HepG2 (cell line): ENCODE results near the gene TEAD3. TPM values are rescaled to one million over a fixed set of nuclear protein-coding genes. Genes with fewer than 3 reads are reported as not detected.

Experiments used
- ATAC-seq: fragments of 200-7000 bp; cut with Tn5 transposase; 3 replicates; pipeline ENCODE4 v1.9.1; 2020; ENCODE audit warnings: mild to moderate bottlenecking, moderate library complexity
- BruUV-seq: library from RNA; stranded (reverse); fragments of 400-500 nt; replicated peaks from 2 replicates; lab custom pipeline; 2021; lab: Mats Ljungman, UMichigan
- CTCF ChIA-PET: fragments of 300-600 bp; formaldehyde crosslinking; extraction: SDS; loops from one replicate; lab custom pipeline; 2021; ENCODE audit warnings: low total read pairs, inconsistent platforms, low intra/inter-chr PET ratio; lab: Yijun Ruan, JAX
- POLR2A ChIA-PET: fragments of 350-600 bp; sonication (Branson Sonifier 250); formaldehyde crosslinking; loops from one replicate; lab custom pipeline; 2020; ENCODE audit warnings: antibody characterized with exemption, inconsistent platforms; lab: Yijun Ruan, JAX
- DNase-seq: peaks from one replicate; pipeline ENCODE4 v3.0.0-alpha.2; 2015; ENCODE audit warnings: low spot score
- FAIRE-seq: peaks from 3 replicates; lab custom pipeline; 2011; peaks lifted over from hg19 to GRCh38; lab: Jason Lieb, UNC
- H2AFZ ChIP-seq: one replicate; pipeline ENCODE4 v1.6.1; 2011; ENCODE audit warnings: low read length, inconsistent platforms
- H3K27ac ChIP-seq: fragments of 300-600 bp; 3 replicates; pipeline ENCODE4 v1.8.0; 2011; ENCODE audit warnings: mixed run types, mild to moderate bottlenecking, mixed read lengths, low read length, inconsistent platforms; ENCODE audit not compliant: insufficient read depth; ENCODE audit errors: extremely low read length
- H3K27me3 ChIP-seq, 2 experiments: fragments of 200-600 bp in 1 of 2; 2 replicates in 1 of 2; 3 replicates in 1 of 2; pipeline versions ENCODE4 v1.6.0 to v1.8.0; 2011; ENCODE audit warnings: low read length in 2 of 2, mild to moderate bottlenecking in 2 of 2, moderate library complexity in 2 of 2, inconsistent platforms in 1 of 2; ENCODE audit not compliant: insufficient read depth in 2 of 2, control insufficient read depth in 1 of 2
- H3K36me3 ChIP-seq, 2 experiments: fragments of 200-600 bp in 1 of 2; replicated peaks in 1 of 2; 2 replicates in 1 of 2; 3 replicates in 1 of 2; pipeline versions ENCODE4 v1.5.1 to v1.8.0; 2011; ENCODE audit warnings: low read length in 2 of 2, inconsistent platforms in 1 of 2; ENCODE audit not compliant: insufficient read depth in 2 of 2, control insufficient read depth in 1 of 2
- H3K4me1 ChIP-seq: 2 replicates; pipeline ENCODE4 v1.5.1; 2012; ENCODE audit warnings: low read length, inconsistent platforms; ENCODE audit not compliant: insufficient read depth
- H3K4me2 ChIP-seq: 2 replicates; pipeline ENCODE4 v1.6.0; 2011; ENCODE audit warnings: low read depth, low read length, inconsistent platforms
- H3K4me3 ChIP-seq, 3 experiments: fragments of 200-600 bp in 1 of 3; sonication (generic), shearing (Covaris generic) in 1 of 3; replicated peaks in 1 of 3; 2 replicates each; pipeline ENCODE4 v1.5.1; 2011 to 2016; ENCODE audit warnings: low read length in 3 of 3, inconsistent platforms in 2 of 3, low read depth in 2 of 3, mild to moderate bottlenecking in 2 of 3, control low read depth in 1 of 3, mixed read lengths in 1 of 3; ENCODE audit not compliant: insufficient read depth in 1 of 3
- H3K79me2 ChIP-seq: one replicate; pipeline ENCODE4 v1.6.1; 2011; ENCODE audit warnings: low read length, inconsistent platforms; ENCODE audit not compliant: insufficient read depth
- H3K9ac ChIP-seq: 2 replicates; pipeline ENCODE4 v1.6.0; 2011; ENCODE audit warnings: mild to moderate bottlenecking, low read depth, low read length, inconsistent platforms; ENCODE audit not compliant: insufficient read depth
- H3K9me3 ChIP-seq: 2 replicates; pipeline ENCODE4 v1.5.1; 2012; ENCODE audit warnings: mild to moderate bottlenecking, low read length
- H4K20me1 ChIP-seq: 2 replicates; pipeline ENCODE4 v1.6.0; 2011; ENCODE audit warnings: inconsistent platforms, mild to moderate bottlenecking, low read length, moderate library complexity; ENCODE audit not compliant: insufficient read depth
- MEF2D ChIP-seq: sonication (generic); formaldehyde crosslinking; IDR thresholded peaks from 2 replicates; pipeline ENCODE4 v1.5.1; 2020; ENCODE audit warnings: mild to moderate bottlenecking, missing genetic modification reagents
- PHF21A ChIP-seq: sonication (generic); formaldehyde crosslinking; IDR thresholded peaks from 2 replicates; pipeline ENCODE4 v1.5.0; 2020; ENCODE audit warnings: mild to moderate bottlenecking, missing genetic modification reagents
- ZNF431 ChIP-seq: sonication (generic); formaldehyde crosslinking; IDR thresholded peaks from 2 replicates; pipeline ENCODE4 v1.9.0; 2022; ENCODE audit warnings: missing genetic modification reagents, low read depth, mild to moderate bottlenecking, borderline replicate concordance
- ZNF816 ChIP-seq: sonication (generic); formaldehyde crosslinking; IDR thresholded peaks from 2 replicates; pipeline ENCODE4 v1.8.0; 2022; ENCODE audit warnings: missing genetic modification reagents, mild to moderate bottlenecking, borderline replicate concordance
- WGBS: methylation state at CpG from one replicate; pipeline ENCODE4 v1.1.6; 2017; ENCODE audit warnings: low lambda C conversion rate; 5-methylcytosine and 5-hydroxymethylcytosine counted together
- in situ Hi-C: cut with HindIII; loops from 2 replicates; pipeline ENCODE4 v1.10.0; 2017; ENCODE audit warnings: low pct_unique_long_range_greater_than_20kb; ENCODE audit not compliant: extremely low pct_ligation_motif_present
- intact Hi-C: fragments of 100-400 bp; cut with micrococcal nuclease; formaldehyde crosslinking; loops from one replicate; pipeline ENCODE4 v1.10.0; 2022; ENCODE audit not compliant: unreplicated experiment
- polyA plus RNA-seq, 8 experiments: library from polyadenylated mRNA; depleted of rRNA in 3 of 8; stranded (reverse) in 7 of 8; unstranded in 1 of 8; fragments of >200 nt; fragmentation: Illumina TruSeq in 4 of 8; extraction: Trizol in 4 of 8; gene quantifications; 2 replicates each; pipeline versions ENCODE4 v1.2.1 to v1.2.3, GENCODE V29; 2011 to 2016; ENCODE audit warnings: low read depth in 4 of 8, missing spikeins in 1 of 8, mixed read lengths in 1 of 8; ENCODE audit not compliant: insufficient read depth in 1 of 8
- total RNA-seq, 5 experiments: library from RNA; depleted of rRNA; stranded (reverse); fragments of >200 nt; fragmentation: Illumina TruSeq; extraction: Trizol; gene quantifications; 2 replicates each; pipeline ENCODE4 v1.2.3, GENCODE V29; 2016; ENCODE audit warnings: low read depth in 1 of 5
- TF ChIP-seq, protein P1 (sequence below): sonication (generic); formaldehyde crosslinking; IDR thresholded peaks from 2 replicates; pipeline ENCODE4 v1.4.0; 2020; ENCODE audit warnings: low read depth, missing genetic modification reagents

The TEAD3 gene
- total and polyA plus RNA-seq, 2 of the 13 experiments (the other 11 are each of a cell fraction or from before 2014, with no cell fraction given): 15.1 to 16.5 TPM

DNA sequence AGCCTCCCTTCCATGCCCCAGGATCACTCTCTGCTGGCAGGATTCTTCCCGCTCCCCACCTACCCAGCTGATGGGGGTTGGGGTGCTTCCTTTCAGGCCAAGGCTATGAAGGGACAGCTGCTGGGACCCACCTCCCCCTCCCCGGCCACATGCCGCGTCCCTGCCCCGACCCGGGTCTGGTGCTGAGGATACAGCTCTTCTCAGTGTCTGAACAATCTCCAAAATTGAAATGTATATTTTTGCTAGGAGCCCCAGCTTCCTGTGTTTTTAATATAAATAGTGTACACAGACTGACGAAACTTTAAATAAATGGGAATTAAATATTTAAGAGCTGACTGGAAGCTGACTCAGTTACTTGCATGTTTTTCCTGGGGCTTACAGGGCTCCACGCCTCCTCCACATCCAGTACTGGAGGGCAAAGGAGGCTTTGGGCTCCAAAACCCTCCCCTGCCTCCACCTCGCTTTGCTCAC is 69.0 kb downstream of the TEAD3 start:
- Histone ChIP-seq H3K27me3 (no peaks in the 10 kb centered on the region), H3K9ac (peak overlapping the region; percentile 32; the same call in 1 of the 2 replicates), H3K36me3 (peaks cover 0 to 10% of the 10 kb centered on the region in 2 experiments; a peak in 2 of 5 replicates), H3K9me3 (peaks cover 9% of the 10 kb centered on the region), H3K4me2 (peak overlapping the region; percentile 58), H3K4me3 (peak overlapping the region in 1 of 3 experiments; percentile 25; a peak in 1 of 6 replicates), H3K27ac (peak overlapping the region; percentile 37), H2AFZ (no peak overlapping the region), H3K4me1 (peaks cover 33% of the 10 kb centered on the region)
- in situ Hi-C loops: no loop called here
- intact Hi-C loops: no loop called here
- ATAC-seq: no peak; the same call in 2 of the 3 replicates
- TF ChIP-seq, protein P1, sequence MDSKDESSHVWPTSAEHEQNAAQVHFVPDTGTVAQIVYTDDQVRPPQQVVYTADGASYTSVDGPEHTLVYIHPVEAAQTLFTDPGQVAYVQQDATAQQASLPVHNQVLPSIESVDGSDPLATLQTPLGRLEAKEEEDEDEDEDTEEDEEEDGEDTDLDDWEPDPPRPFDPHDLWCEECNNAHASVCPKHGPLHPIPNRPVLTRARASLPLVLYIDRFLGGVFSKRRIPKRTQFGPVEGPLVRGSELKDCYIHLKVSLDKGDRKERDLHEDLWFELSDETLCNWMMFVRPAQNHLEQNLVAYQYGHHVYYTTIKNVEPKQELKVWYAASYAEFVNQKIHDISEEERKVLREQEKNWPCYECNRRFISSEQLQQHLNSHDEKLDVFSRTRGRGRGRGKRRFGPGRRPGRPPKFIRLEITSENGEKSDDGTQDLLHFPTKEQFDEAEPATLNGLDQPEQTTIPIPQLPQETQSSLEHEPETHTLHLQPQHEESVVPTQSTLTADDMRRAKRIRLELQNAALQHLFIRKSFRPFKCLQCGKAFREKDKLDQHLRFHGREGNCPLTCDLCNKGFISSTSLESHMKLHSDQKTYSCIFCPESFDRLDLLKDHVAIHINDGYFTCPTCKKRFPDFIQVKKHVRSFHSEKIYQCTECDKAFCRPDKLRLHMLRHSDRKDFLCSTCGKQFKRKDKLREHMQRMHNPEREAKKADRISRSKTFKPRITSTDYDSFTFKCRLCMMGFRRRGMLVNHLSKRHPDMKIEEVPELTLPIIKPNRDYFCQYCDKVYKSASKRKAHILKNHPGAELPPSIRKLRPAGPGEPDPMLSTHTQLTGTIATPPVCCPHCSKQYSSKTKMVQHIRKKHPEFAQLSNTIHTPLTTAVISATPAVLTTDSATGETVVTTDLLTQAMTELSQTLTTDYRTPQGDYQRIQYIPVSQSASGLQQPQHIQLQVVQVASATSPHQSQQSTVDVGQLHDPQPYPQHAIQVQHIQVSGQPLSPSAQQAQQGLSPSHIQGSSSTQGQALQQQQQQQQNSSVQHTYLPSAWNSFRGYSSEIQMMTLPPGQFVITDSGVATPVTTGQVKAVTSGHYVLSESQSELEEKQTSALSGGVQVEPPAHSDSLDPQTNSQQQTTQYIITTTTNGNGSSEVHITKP (CRISPR knock-in tag): no peak
- TF ChIP-seq ZNF816 (CRISPR knock-in tag): 0 out of 2 replicates have a peak, but pooled peaks have one; percentile 16
- 0 out of 2 replicates have a peak, but pooled peaks have one; percentile 17 for TF ChIP-seq ZNF431 (CRISPR knock-in tag)
- TF ChIP-seq PHF21A (CRISPR knock-in tag): 0 out of 2 replicates have a peak, but pooled peaks have one; percentile 1
- 0 out of 2 replicates have a peak, but pooled peaks have one; percentile 9 for TF ChIP-seq MEF2D (CRISPR knock-in tag)
- TF ChIP-seq, all 625 proteins: peak for 4
- no TSS peak for BruUV-seq
- Histone ChIP-seq H4K20me1 (no peaks in the 10 kb centered on the region), H3K79me2 (no peaks in the 10 kb centered on the region)
- CTCF ChIA-PET: interaction anchor here (0.8 kb wide), 1 partner anchor 13 kb away, joined by 3 read pairs; no protein-coding TSS in a partner anchor
- POLR2A ChIA-PET: interaction anchor here (0.9 to 2.3 kb wide), 5 partner anchors 12 to 56 kb away, joined by 3 to 13 read pairs (median 5); partner anchors contain the start of gene FANCE
- no peak for DNase-seq
- 85% methylated on average over 8 of the region's 9 CpGs for WGBS
- FAIRE-seq: no peak
